ENCODE measurements around the gene NELFCD.
"Not testable (repeated sequence)": the region's sequence is repeated elsewhere in the genome, so short reads cannot be mapped to it uniquely, and the experiment has no call there.

- not testable (repeated sequence) for TF ChIP-seq CTCF, POLR2A (IDR thresholded peaks at IDR 0.05)
Measured at GRCh38 chr20:58947797-58948388, 33.2 kb upstream of the NELFCD start.

All from thyroid gland (tissue), 4 donors.